HG03103 (cell line): ENCODE measurements around the gene CPA5.
"Not testable (repeated sequence)": the region's sequence is repeated elsewhere in the genome, so short reads cannot be mapped to it uniquely, and the experiment has no call there.

Experiments used
- ATAC-seq: cut with Tn5 transposase; IDR thresholded peaks from one replicate; pipeline ENCODE4 v1.9.1; 2021; ENCODE audit warnings: low read depth; ENCODE audit not compliant: unreplicated experiment

The CPA5 gene, protein sequence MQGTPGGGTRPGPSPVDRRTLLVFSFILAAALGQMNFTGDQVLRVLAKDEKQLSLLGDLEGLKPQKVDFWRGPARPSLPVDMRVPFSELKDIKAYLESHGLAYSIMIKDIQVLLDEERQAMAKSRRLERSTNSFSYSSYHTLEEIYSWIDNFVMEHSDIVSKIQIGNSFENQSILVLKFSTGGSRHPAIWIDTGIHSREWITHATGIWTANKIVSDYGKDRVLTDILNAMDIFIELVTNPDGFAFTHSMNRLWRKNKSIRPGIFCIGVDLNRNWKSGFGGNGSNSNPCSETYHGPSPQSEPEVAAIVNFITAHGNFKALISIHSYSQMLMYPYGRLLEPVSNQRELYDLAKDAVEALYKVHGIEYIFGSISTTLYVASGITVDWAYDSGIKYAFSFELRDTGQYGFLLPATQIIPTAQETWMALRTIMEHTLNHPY

DNA sequence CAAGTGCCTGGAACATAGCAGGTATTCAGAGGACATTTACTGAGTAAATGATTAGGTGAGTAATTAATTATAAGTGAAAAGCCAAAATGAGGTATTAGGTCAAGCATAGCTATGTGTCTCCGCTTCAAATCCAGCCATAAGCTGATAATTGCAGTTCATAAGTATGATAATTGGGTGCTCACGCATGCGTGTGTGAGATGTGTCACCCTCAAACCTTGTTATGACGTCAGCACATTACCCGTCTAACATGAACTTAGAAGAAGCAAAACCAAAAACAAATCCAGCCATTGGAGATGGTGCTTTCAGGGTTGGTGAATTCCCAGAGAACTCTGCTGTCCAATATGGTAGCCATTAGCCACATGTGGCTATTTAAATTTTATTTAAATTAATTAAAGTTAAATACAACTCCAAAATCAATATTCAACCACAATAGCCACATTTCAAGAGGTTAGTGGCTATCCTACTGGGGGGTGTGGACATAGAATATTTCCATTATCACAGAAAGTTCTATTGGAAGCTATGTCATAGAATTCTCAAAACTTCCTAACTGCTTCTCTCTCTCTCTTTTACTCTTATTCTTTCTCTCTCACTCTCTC is at the start of gene CPA5:
Gene CPA5, plus strand, starts transcription at position 546 of the 596 bp plus-strand sequence. CDS start 1,670 bp downstream, outside the sequence.
- ATAC-seq: no peak

DNA sequence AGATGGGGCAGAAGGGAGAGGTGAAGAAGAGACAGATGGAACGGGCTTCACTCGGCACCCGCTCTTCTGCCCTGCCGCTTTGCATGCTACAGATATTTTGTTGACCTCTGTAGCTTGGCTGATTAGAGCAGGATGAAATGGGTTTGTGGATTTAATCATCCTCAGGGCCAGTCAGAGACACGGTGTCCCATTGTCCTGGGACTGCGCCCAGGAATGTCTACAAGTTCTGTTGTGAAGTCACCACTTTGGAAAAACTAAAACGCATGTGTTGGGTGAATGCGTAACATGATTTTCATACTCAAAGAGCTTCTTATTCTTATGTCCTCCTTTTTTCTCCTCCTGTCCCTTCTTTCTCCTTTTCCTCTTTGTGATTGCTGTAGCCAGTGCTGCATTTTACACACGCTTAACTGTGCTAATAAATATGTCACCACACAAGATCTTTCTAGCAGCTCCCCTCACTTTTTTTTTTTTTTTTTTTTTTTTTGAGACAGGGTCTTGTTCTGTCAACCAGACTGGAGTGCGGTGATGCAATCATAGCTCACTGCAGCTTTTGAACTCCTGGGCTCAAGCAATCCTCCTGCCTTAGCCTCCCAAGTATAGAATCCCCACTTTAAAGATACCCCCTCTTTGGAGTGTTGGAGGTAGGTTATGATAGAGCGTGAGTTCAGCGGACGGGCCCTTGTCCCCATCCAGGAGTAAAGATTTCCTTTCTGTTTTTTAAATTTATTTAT is 48.2 kb upstream of the CPA5 start:
- ATAC-seq: no peak

DNA sequence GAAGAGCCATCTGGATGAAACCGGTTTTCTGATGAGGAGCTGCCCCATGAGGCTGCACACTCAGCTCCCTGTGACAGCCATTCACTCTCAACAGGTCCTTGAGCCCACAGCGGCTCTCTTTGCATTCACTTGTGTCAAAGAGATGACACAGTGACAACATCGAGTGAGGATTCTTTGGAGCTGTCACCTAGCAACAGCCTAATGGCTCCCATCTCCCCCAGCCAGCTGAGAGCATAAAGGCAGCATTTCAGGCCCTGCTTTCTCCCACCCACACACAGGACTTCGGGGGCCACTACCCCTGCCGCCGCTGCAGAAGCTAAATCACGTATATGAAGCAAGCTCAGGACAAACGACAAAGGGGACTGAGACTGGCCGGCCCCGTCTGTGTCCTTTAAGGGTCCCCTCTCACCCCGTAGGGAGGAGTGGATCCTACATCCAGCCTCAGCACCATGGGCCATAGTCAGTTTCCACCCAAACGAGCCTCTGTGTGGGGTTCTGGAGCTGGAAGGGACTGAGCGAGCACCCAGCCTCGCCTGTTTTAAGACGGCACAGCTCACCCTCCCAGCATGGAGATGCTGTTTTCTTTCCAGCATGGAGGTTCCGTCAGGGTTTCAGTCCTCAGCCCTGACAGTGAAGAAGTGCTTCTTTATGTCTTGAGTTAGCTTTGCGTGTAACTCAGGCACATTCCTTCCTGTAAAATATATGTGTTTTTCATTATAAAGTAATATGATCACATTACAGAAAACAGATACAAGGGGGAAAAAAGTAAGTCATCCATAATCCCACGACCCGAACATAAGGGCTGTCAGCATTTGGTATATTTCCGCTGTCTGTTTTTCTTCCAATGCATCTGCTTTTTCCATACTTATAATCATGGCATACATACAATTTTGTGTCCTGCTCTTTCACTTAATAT is 46.7 kb upstream of the CPA5 start:
- ATAC-seq: no peak

DNA sequence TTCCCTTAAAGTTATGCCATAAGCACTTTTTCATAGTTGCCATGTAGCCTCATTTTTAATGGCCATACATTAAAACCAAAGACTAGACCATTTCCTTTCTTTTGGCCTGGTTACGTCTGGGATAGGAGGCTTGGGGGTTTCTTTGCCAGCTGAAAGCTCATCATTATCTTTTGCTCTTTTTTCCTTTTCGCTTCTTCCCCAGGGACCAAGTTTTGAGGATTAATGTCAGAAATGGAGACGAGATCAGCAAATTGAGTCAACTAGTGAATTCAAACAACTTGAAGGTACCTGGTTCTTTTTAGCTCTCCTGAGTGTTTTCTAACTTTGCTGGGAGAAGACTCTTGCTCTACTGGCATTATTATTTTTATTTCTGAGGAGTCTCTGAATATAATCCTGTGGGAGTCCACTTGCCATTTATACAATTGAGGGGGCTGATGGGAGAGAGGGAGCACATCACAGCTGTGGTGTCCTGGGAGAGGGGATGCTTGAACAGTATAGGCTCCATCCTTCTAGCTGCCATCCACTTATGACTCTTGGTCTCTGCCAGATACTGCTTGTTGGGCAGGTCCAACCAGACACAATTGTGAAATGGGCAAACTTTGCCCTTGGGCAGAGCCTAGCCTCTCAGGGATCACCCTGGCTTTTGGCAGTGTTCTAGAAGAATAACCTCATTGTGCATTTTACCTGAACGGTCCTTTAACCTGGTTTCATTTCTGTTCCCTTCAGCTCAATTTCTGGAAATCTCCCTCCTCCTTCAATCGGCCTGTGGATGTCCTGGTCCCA is 45.9 kb upstream of the CPA5 start:
- ATAC-seq: no peak

DNA sequence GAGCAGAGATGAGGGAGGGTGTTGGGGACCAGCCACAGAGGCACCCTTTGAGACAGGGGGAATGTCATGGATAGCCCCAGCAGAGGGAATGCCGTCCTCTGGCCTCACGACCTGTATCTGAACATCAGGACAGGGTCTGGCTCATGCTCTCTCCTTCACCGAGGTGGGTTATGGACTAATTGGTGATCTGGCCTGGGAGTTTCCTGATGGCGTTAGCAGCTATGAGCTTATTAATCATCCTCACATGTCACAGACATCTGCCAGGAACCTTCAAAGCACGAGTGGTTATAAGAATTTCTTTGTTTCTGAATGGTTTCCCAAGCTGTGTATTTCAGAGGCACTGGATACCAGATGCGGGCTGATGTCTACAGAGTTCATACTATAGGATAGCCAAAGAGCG is 44.8 kb upstream of the CPA5 start:
- no peak for ATAC-seq

DNA sequence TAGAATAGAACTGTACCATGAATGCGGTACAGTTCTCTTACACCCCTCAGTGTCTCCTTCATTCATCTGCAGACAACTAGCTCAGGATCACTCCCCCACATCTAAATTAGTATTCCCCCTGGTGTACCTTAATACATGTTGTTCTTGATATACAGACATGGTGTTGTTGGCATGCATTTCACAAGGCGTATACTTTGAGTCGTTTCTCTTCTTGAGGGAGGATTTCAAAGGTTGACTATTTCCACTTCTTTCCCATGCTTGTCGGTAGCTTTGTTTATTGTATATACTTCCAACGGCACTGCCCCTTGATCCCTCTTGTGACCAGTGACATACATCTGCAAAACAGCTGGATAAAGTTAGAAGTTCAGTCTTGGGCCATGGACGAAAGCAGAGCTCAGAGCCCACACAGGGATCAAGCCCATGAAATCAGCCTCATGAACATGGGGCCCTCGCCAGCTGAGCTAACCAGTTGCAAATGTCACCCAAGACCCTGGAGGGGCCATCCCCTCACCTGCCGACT is 43.1 kb upstream of the CPA5 start:
- no peak for ATAC-seq

DNA sequence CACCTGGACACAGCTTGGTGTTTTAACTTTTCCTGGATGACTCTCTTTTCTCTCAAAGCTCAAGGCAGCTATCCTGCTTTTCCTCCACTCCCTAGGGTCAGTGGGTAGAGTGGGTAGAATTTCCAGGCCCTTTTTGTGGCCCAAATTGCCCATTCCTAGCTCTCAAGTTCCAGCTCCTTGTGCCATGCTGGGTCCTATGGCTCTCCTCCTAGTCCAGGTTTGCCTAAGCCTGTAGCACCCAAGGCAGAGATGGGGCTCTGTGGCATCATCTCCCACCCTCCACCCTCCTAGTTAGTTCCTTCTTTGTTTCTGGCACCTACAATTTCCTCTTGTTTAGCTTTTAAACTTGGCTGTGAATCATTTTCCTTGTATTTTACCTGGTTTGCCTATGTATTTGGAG is 42.0 kb upstream of the CPA5 start:
- ATAC-seq: no peak

DNA sequence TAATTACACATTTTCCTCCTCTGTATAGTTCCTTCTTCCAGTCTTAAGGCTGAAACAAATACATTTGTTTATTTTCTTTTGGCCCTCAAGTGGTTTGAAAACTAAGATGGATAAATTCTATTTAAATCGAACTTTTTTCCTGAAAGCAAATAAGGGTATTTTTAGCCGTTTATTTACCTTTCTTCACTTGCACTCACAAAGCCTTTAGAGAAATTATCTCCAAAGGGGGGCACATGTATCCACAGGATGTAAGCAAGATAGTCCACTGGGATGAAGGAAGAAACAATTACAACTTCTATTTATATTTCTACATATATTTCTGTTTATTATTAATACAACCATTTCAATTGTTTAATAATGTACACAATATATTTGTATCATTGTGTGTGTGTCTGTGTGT is 41.5 kb upstream of the CPA5 start:
- ATAC-seq: no peak

DNA sequence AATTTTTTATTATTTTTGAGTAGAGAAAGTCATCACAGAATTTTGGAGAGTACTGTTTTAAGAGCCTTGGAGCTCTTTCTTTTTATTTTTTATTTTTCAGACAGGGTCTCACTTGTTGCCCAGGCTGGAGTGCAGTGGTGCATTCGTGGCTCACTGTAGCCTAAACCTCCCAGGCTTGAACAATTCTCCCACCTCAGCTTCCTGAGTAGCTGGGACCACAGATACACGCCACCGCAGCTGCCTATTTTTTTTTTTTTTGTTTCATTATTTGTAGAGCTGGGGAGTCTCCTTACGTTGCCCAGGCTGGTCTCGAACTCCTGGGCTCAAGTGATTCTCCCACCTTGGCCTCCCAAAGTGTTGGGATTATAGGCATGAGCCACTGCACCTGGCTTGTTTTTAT is 41.1 kb upstream of the CPA5 start:
- ATAC-seq: no peak

DNA sequence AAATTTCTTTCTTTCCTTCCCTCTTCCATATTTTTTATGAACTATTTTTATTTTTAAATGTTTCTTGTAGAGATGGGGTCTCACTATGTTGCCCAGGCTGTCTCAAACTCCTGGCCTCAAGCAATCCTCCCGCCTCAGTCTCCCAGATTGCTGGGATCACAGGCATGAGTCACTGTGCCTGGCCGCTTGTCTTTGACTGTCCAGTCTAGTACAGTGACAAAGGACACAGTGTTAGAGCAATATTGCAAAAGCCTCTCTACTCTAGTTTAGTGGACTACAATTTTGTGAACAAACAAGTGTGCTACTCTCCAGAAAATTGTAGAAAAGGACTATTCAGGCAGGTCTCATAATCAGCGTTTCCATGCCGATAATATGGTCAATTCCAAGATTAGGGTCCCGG is 40.6 kb upstream of the CPA5 start:
- no peak for ATAC-seq

DNA sequence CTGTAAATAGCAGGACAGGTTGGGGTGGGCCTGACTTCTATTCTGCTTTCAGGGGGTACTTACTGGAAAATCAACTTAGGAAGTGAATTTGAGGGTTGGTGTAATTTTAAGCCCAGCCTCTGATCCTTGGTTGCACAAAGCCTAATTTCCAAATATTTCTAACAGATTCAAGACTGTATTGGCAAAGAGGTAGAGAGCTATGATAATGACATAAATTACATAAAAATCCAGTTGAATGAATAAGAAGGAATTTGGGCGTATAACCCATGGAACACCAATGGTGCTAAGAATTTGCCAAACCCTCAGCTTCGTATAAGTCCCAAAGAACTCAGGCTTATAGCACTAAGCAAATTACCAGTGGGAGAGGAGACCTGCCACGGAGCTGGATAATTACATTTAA is 39.7 kb upstream of the CPA5 start:
- no peak for ATAC-seq

DNA sequence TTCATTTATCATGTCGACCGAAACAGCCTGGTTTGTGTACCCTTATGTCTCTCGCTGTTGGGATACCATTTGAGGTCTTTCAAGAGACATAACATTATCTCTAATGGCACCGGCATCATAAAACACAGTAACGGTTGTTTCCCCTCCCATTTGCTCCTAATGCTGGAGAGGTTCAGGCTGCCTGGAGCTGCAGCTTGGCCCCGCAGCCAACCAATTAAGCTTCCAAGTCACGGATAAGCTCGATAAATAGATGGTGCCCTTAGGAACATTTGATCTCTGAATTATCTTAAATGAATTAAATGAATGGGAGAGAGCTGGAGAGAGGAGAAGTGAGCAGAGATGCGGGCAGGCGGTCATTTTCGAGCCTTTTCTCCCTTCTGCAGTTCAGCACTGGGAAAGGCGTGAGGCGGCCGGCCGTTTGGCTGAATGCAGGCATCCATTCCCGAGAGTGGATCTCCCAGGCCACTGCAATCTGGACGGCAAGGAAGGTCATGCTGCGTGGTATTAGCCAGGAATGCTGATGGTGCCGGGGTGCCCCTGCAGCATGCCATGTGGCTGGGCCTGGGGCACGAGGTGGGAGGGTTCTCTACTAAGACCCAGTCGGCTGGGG is 39.1 kb upstream of the CPA5 start:
- ATAC-seq: no peak

DNA sequence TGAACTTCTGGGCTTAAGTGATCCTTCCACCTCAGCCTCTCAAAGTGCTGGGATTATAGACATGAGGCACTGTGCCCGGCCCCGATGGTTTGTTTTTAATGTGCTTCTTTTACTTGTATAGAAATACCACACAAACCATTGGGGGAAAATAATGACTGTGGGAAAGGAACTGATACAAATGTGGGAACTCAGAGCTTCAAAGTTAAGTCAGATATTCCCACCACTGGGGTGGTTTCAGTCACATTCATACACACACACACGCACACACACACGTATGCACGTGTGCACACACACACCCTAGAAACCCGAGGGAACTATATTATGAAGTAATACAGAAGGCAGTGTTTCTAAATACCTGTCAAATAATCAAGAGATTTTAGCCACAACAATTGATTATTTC is 34.6 kb upstream of the CPA5 start:
- ATAC-seq: no peak

DNA sequence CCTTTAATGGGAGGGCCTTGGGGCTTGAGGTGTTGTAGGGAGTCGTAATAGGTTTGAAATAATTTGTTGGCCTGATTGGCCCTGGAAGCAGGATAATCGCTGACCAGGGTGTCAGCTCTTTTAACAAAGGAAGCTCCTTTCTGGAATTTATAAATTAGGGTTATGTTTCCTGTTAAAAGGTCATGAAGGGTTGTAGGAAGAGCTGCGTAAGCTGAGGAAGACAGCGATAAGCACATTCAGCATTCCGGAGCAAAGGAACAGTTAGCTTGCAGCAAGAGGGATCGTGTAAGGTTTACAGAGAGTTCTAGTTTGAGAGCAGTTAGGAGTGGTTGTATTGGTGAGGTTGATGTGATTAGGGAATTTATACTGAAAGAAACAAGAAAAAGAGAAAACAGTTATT is 30.3 kb upstream of the CPA5 start:
- no peak for ATAC-seq

DNA sequence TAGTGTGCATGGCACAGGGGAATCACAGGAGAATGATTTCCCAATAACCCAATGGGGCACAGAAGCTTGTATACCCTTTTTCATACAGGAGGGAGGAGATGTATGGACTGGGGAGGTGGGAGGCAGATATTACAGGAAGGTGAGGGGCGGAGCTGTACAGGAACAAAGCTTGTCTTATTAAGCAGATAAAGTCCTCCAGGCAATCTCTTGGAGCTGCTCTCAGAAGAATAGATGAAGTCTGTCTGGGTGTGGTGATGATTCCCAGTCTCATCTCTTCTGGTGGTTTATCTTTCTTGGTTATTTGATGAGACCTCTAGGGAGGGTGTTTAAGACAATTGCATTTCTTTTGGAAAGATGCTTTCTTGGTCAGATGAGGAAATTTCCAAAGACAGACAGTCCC is 25.1 kb upstream of the CPA5 start:
- ATAC-seq: no peak

DNA sequence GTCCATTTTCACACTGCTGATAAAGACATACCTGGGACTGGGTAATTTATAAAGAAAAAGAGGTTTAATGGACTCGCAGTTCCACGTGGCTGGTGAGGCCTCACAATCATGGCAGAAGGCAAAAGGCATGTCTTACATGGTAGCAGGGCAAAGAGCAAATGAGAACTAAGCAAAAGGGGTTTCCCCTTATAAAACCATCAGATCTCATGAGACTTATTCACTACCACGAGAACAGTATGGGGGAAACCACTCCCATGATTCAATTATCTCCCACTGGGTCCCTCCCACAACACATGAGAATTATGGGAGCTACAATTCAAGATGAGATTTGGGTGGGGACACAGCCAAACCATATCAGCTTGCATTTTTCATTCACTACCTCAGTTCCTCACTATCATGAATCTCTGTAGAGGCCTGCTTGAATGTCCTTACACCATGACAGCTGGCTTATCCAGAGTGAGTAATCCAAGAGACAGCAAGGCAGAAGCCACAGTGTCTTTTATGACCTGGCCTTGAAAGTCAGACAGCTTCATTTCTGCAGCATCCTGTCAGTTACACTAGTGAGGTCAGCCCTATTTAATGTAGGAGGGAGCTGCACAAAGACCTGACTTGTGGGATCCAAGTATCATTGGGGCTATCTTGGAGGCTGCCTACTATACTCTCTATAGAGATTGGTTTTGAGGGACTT is 22.9 kb upstream of the CPA5 start:
- not testable (repeated sequence) for ATAC-seq

DNA sequence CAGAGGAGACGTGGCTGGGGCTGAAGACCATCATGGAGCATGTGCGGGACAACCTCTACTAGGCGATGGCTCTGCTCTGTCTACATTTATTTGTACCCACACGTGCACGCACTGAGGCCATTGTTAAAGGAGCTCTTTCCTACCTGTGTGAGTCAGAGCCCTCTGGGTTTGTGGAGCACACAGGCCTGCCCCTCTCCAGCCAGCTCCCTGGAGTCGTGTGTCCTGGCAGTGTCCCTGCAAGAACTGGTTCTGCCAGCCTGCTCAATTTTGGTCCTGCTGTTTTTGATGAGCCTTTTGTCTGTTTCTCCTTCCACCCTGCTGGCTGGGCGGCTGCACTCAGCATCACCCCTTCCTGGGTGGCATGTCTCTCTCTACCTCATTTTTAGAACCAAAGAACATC is 22.0 kb upstream of the CPA5 start:
- ATAC-seq: no peak

DNA sequence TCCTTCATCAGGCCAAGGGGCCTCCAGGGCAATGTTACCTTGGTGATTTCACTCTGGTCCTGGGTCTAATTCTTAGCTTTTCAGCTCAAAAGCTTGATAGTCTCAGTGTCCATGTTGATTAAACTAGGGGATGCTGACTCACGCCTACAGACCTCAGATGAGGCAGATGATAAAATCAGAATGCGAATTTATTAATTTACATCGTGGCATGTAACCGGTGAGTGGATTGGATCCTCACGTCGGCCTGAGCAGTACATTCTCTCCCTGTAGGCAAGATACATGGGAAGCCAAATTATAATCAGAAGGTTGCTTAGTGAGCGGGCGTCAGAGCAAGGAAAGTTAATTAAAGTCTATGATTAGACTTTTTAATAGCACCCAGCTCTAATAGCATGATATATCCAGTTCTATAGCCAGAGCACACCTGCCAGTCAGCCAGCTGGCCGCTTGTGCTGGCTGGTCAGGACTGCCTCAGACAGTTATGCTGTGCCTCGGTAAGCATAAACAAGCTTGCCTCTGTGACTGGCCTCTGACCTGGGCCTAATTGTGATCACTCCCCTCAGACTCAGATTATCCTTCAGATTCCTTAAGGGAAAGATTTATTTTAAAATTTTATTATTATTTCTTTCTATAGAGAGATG is 20.2 kb upstream of the CPA5 start:
- no peak for ATAC-seq
